A549 (cell line): Measurements from ENCODE around the gene ITPRIPL2. TPM values are rescaled to one million over a fixed set of nuclear protein-coding genes. Genes with fewer than 3 reads are reported as not detected.

Experiments used
- ATAC-seq, 2 experiments: fragments of 200-7000 bp in 1 of 2; fragments of >200 bp in 1 of 2; cut with Nextera tagmentation in 1 of 2; cut with Tn5 transposase in 1 of 2; 3 replicates each; pipeline versions ENCODE4 v1.8.0 to v1.9.1; 2018 to 2020; ENCODE audit warnings: mild to moderate bottlenecking in 1 of 2, moderate library complexity in 1 of 2
- CTCF ChIA-PET: fragments of 300-600 bp; sonication (Branson Sonifier 250); formaldehyde crosslinking; extraction: SDS; loops from one replicate; lab custom pipeline; 2021; ENCODE audit warnings: antibody characterized with exemption, inconsistent platforms; lab: Yijun Ruan, JAX
- POLR2A ChIA-PET: fragments of 350-600 bp; formaldehyde crosslinking; extraction: SDS; loops from one replicate; lab custom pipeline; 2021; ENCODE audit warnings: antibody characterized with exemption, inconsistent platforms; lab: Yijun Ruan, JAX
- DNase-seq, 2 experiments: peaks; one replicate each; pipeline versions ENCODE4 v3.0.0 to v3.0.0-alpha.2; 2011 to 2016; ENCODE audit warnings: low read depth in 1 of 2, low spot score in 1 of 2
- FAIRE-seq: peaks from 2 replicates; lab custom pipeline; 2011; peaks lifted over from hg19 to GRCh38; lab: Jason Lieb, UNC
- H3K27ac ChIP-seq, 2 experiments: fragments of >200 bp; sonication (Bioruptor Twin); formaldehyde crosslinking; 3 replicates each; pipeline ENCODE4 v1.5.1; 2016 to 2017
- H3K4me1 ChIP-seq: fragments of >200 bp; sonication (Bioruptor Twin); formaldehyde crosslinking; 3 replicates; pipeline ENCODE4 v1.6.1; 2016
- H3K4me2 ChIP-seq: fragments of >200 bp; sonication (Bioruptor Twin); formaldehyde crosslinking; 3 replicates; pipeline ENCODE4 v1.6.1; 2016
- H3K4me3 ChIP-seq: fragments of >200 bp; sonication (Bioruptor Twin); formaldehyde crosslinking; 3 replicates; pipeline ENCODE4 v1.5.1; 2016
- H3K9me3 ChIP-seq: fragments of >200 bp; sonication (Bioruptor Twin); formaldehyde crosslinking; 3 replicates; pipeline ENCODE4 v1.6.1; 2016
- CEBPB ChIP-seq, 2 experiments: fragments of >200 bp in 1 of 2; sonication (Bioruptor Twin) in 1 of 2; formaldehyde crosslinking in 1 of 2; IDR thresholded peaks; 2 replicates each; pipeline ENCODE4 v1.6.1; 2012 to 2016
- CHD2 ChIP-seq: fragments of 150-350 bp; IDR thresholded peaks from 2 replicates; pipeline ENCODE4 v1.6.1; 2014; ENCODE audit warnings: low read length; ENCODE audit not compliant: partially characterized antibody
- CTCF ChIP-seq: fragments of >200 bp; sonication (Bioruptor Twin); formaldehyde crosslinking; IDR thresholded peaks from 3 replicates; pipeline ENCODE4 v1.5.1; 2016
- EHF ChIP-seq: fragments of 250-450 bp; sonication (Bioruptor Pico); IDR thresholded peaks from 2 replicates; pipeline ENCODE4 v1.5.0; 2020; ENCODE audit warnings: mild to moderate bottlenecking
- ELK1 ChIP-seq: fragments of 150-350 bp; IDR thresholded peaks from 2 replicates; pipeline ENCODE4 v1.6.1; 2014; ENCODE audit warnings: low read depth, mild to moderate bottlenecking, low read length
- FOSL2 ChIP-seq, 2 experiments: fragments of 450-650 bp in 1 of 2; fragments of >200 bp in 1 of 2; sonication (Bioruptor Twin) in 1 of 2; formaldehyde crosslinking; IDR thresholded peaks; 2 replicates each; pipeline versions ENCODE4 v1.5.0 to v1.6.1; 2016 to 2020; ENCODE audit warnings: mild to moderate bottlenecking in 1 of 2, moderate library complexity in 1 of 2
- GATA3 ChIP-seq: IDR thresholded peaks from 2 replicates; pipeline ENCODE4 v1.6.1; 2012; ENCODE audit warnings: borderline replicate concordance
- HEYL ChIP-seq: fragments of 250-450 bp; sonication (Bioruptor Pico); IDR thresholded peaks from 2 replicates; pipeline ENCODE4 v1.8.0; 2021; ENCODE audit warnings: mild to moderate bottlenecking, moderate library complexity
- JUNB ChIP-seq: fragments of >200 bp; sonication (Bioruptor Twin); formaldehyde crosslinking; IDR thresholded peaks from 2 replicates; pipeline ENCODE4 v1.6.1; 2016
- MAFK ChIP-seq: fragments of 450-650 bp; IDR thresholded peaks from 2 replicates; pipeline ENCODE4 v1.6.1; 2014; ENCODE audit not compliant: partially characterized antibody
- NFE2L2 ChIP-seq: fragments of 150-350 bp; conservative IDR thresholded peaks from 2 replicates; pipeline ENCODE4 v1.6.1; 2014; ENCODE audit warnings: low read length
- RAD21 ChIP-seq, 2 experiments: fragments of >200 bp in 1 of 2; sonication (Bioruptor Twin) in 1 of 2; formaldehyde crosslinking in 1 of 2; IDR thresholded peaks in 1 of 2; conservative IDR thresholded peaks in 1 of 2; 2 replicates in 1 of 2; 3 replicates in 1 of 2; pipeline ENCODE4 v1.6.1; 2012 to 2018; ENCODE audit warnings: inconsistent platforms in 1 of 2
- REST ChIP-seq: fragments of 200-600 bp; sonication (generic); IDR thresholded peaks from 2 replicates; pipeline ENCODE4 v1.6.1; 2016; ENCODE audit warnings: antibody characterized with exemption, mild to moderate bottlenecking, moderate library complexity
- RFX5 ChIP-seq: fragments of 450-650 bp; IDR thresholded peaks from 2 replicates; pipeline ENCODE4 v1.7.1; 2014; ENCODE audit warnings: antibody characterized with exemption, mild to moderate bottlenecking, moderate library complexity
- ZNF302 ChIP-seq: fragments of 250-450 bp; sonication (Bioruptor Pico); IDR thresholded peaks from 2 replicates; pipeline ENCODE4 v1.9.0; 2021; ENCODE audit warnings: inconsistent platforms, mild to moderate bottlenecking, moderate library complexity
- ZSCAN20 ChIP-seq: fragments of 250-450 bp; sonication (Bioruptor Pico); IDR thresholded peaks from 2 replicates; pipeline ENCODE4 v1.8.0; 2022; ENCODE audit warnings: mild to moderate bottlenecking, moderate library complexity
- WGBS: methylation state at CpG from one replicate; pipeline ENCODE4 v1.1.6; 2017; ENCODE audit errors: missing lambda C conversion rate; 5-methylcytosine and 5-hydroxymethylcytosine counted together
- polyA plus RNA-seq, 4 experiments: library from polyadenylated mRNA; depleted of rRNA in 3 of 4; stranded (reverse); fragments of >200 nt; fragmentation: RNase III in 1 of 4; extraction: RNeasy Plus Mini Kit Qiagen cat#74134 plus additional on column Dnase treatment in 1 of 4; gene quantifications; 2 replicates in 3 of 4; 3 replicates in 1 of 4; pipeline ENCODE4 v1.2.3, GENCODE V29; 2011 to 2017
- TF ChIP-seq, protein P1 (sequence below): fragments of 250-450 bp; sonication (Bioruptor Pico); IDR thresholded peaks from 2 replicates; pipeline ENCODE4 v1.5.0; 2020; ENCODE audit warnings: low read depth, mild to moderate bottlenecking, moderate library complexity
- TF ChIP-seq, protein P2 (sequence below): IDR thresholded peaks from 2 replicates; pipeline ENCODE4 v1.6.1; 2012

ITPRIPL2 gene
- polyA plus RNA-seq, 2 of the 4 experiments (the other 2 are of a cell fraction): 15.5 to 17.5 TPM

DNA sequence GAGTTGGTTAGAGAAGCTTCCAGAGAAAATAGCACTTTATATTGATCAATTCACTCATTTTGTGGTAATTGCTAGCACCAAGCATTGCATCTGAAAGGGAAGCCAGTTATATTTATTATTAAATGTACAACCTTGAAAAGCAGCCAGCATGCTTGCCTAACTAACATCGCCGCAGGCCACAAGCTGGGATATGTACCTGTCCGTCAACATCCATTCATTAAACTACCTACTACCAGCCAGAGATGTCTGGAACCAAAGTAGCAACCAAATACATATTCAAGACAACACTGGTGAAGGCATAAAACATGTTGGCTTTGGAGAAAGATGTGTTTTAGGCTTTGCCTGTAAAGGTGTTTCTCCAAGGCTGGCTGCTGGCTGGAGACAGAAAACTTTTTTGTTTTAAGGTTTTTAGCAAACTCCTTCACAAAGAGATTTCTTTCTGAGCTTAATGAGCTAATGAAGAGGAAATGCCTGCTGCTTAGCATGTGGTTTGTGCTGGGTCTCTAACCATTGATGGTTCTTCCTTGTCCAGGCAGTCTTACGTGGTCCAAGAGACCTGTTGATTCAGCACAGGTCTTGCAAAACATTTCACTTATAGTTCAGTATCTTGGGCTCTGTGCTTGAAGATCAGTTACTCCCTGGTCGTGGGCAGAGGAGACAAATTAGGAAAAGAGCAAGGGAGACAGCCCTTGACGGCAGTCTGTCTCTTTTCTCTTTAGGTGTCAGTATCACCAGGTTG, 3.1 kb downstream of the ITPRIPL2 start:
- H3K4me2 ChIP-seq: peak overlapping the region; percentile 85
- no peak overlapping the region; the same call in 2 of the 3 replicates for H3K4me3 ChIP-seq
- ATAC-seq (no peak), DNase-seq (no peak), FAIRE-seq (no peak)
- ChIA-PET POLR2A (interaction anchor here (0.7 to 2.6 kb wide), 3 partner anchors 20 to 30 kb away, joined by 3 to 8 read pairs (median 6); no protein-coding TSS in a partner anchor), CTCF (interaction anchor here (0.8 to 5.6 kb wide), 9 partner anchors 11 to 259 kb away, joined by 3 to 33 read pairs (median 3); no protein-coding TSS in a partner anchor)
- TF ChIP-seq CEBPB (IDR thresholded peaks at IDR 0.05) (peak in 1 of 2 experiments; percentile 30; a peak in 1 of 4 replicates), REST (no peak), NFE2L2 (no peak)
- TF ChIP-seq, protein P1, sequence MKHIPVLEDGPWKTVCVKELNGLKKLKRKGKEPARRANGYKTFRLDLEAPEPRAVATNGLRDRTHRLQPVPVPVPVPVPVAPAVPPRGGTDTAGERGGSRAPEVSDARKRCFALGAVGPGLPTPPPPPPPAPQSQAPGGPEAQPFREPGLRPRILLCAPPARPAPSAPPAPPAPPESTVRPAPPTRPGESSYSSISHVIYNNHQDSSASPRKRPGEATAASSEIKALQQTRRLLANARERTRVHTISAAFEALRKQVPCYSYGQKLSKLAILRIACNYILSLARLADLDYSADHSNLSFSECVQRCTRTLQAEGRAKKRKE: no peak
- peaks cover 85% of the 10 kb centered on the region for H3K4me1 ChIP-seq
- 49% methylated on average over 6 of the region's 6 CpGs for WGBS
- peak overlapping the region; percentile 90 for H3K27ac ChIP-seq
- H3K9me3 ChIP-seq: no peaks in the 10 kb centered on the region

DNA sequence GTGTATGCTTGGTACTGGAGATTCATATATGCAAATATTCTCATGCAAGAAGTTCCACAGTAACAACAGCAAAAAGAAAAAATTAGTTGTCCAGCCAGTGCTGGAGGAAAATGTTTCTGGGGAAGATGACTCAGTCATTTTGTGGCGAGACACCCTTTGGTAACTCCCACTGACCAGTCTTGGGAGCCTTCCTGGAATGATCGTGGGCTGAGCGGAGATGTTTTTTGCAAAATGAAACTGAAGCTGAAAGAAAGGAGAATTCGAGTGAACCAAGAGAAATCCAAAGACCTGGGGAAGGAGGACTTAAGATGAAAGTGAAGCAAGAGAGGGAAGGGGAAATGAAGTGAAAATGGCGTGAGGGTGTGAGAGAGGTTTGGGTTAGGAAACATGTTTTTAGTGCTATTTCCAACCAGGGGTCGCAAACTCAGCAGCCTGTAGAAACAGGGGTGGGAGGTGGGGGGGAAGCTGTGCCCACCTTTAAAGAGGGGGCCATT, 5.2 kb downstream of the ITPRIPL2 start:
- Histone ChIP-seq H3K4me1 (peaks cover 91% of the 10 kb centered on the region), H3K27ac (peak overlapping the region; percentile 90), H3K9me3 (no peaks in the 10 kb centered on the region), H3K4me2 (peak overlapping the region; percentile 85), H3K4me3 (peak overlapping the region; percentile 24)
- ATAC-seq (peak in 1 of 2 experiments; percentile 45; a peak in 3 of 6 replicates), FAIRE-seq (peak; percentile 13), DNase-seq (peak; percentile 71 to 82)
- WGBS: 1% methylated on average over 6 of the region's 6 CpGs
- TF ChIP-seq EHF (CRISPR knock-in tag) (no peak), FOSL2 (IDR thresholded peaks at IDR 0.05) (no peak; the same call in 1 of the 2 replicates), FOSL2 (CRISPR knock-in tag; IDR thresholded peaks at IDR 0.05) (peak; percentile 81), RAD21 (conservative IDR thresholded peaks at IDR 0.05 in 1 of 2, IDR thresholded peaks at IDR 0.05 in 1 of 2) (0 out of 5 replicates have a peak, but pooled peaks of 1 of the 2 experiments have one; percentile 4), HEYL (CRISPR knock-in tag) (no peak; the same call in 1 of the 2 replicates), ZNF302 (no peak), NFE2L2 (0 out of 2 replicates have a peak, but pooled peaks have one; percentile 6), MAFK (peak; percentile 85)
- TF ChIP-seq, protein P2, sequence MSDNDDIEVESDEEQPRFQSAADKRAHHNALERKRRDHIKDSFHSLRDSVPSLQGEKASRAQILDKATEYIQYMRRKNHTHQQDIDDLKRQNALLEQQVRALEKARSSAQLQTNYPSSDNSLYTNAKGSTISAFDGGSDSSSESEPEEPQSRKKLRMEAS: peak; percentile 51; the same call in 1 of the 2 replicates
- CTCF ChIA-PET: interaction anchor here (0.6 to 5.6 kb wide), 7 partner anchors 10 to 136 kb away, joined by 3 to 33 read pairs (median 5); partner anchors contain the start of gene TMC7
- POLR2A ChIA-PET: interaction anchor here (0.9 to 2.6 kb wide), 3 partner anchors 18 to 24 kb away, joined by 3 to 8 read pairs (median 5); no protein-coding TSS in a partner anchor

- POLR2A ChIA-PET: interaction anchor here (0.7 to 2.6 kb wide), 4 partner anchors 18 to 357 kb away, joined by 3 to 8 read pairs (median 4); no protein-coding TSS in a partner anchor
- 52% methylated on average over 5 of the region's 5 CpGs for WGBS
- ATAC-seq (no peak), FAIRE-seq (no peak), DNase-seq (no peak)
- CTCF ChIA-PET: interaction anchor here (0.6 to 5.6 kb wide), 7 partner anchors 9 to 136 kb away, joined by 3 to 33 read pairs (median 5); partner anchors contain the start of gene TMC7
- peak overlapping the region; percentile 24 for H3K4me3 ChIP-seq
- H3K9me3 ChIP-seq: no peaks in the 10 kb centered on the region
- peaks cover 96% of the 10 kb centered on the region for H3K4me1 ChIP-seq
- peak overlapping the region; percentile 90 for H3K27ac ChIP-seq
- peak overlapping the region; percentile 85 for H3K4me2 ChIP-seq
- TF ChIP-seq ZSCAN20 (no peak), JUNB (no peak), GATA3 (no peak), CHD2 (no peak), RFX5 (no peak), ELK1 (no peak), CTCF (no peak)
- TF ChIP-seq, protein P2: no peak
Measured at GRCh38 chr16:19119564-19119963, 5.8 kb downstream of the ITPRIPL2 start.
